ENCODE measurements around the gene CLTA. TPM values are rescaled to one million over a fixed set of nuclear protein-coding genes. Genes with fewer than 3 reads are reported as not detected.

CLTA gene
- total RNA-seq, 1 experiment from 2014 or later: 195 TPM

DNA sequence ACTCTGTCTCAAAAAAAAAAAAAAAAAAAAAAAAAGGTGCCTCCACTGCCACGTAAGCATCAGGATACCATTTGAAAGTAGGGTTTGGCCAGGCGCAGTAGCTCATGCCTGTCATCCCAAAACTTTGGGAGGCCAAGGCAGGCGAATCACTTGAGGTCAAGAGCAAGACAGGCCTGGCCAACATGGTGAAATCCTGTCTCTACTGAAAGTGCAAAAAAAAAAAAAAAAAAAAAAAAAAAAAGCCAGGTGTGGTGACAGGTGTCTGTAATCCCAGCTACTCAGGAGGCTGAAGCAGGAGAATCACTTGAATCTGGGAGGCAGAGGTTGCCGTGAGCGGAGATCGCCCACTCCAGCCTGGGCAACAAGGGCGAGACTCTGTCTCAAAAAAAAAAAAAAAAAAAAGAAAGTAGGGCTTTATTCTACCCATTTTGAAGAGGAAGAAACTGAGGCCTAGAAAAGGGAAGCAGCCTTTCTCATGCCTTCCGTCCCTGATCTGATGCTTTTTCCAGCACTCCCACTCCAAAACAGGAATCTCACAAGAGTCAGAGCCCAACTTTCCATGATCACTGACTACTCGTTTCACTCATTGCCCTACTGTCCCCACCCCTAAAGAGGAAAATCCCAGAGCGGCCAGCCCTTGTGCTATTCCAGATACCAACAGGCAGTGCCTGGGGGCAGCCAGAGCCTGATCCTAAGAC is 37.8 kb upstream of the CLTA start:
- Histone ChIP-seq H3K23ac (ENCODE audit: insufficient read length, low read depth, low read length) (no peak overlapping the region), H3K4ac (ENCODE audit: low read depth, low read length) (no peak overlapping the region; the same call in 1 of the 2 replicates), H3K79me2 (ENCODE audit: insufficient read depth, low read length) (no peaks in the 10 kb centered on the region), H2AFZ (ENCODE audit: low read length) (no peak overlapping the region), H3K14ac (ENCODE audit: insufficient read depth, low read length) (no peak overlapping the region), H2BK20ac (ENCODE audit: low read depth, low read length, poor library complexity, severe bottlenecking) (no peak overlapping the region), H3K27ac (ENCODE audit: insufficient read length, low read depth, low read length) (no peak overlapping the region), H2AK5ac (ENCODE audit: insufficient read length, low read length) (no peak overlapping the region), H3K27me3 (ENCODE audit: insufficient read depth, low read length) (no peaks in the 10 kb centered on the region), H3K9ac (ENCODE audit: extremely low read depth, insufficient read length, low read length) (no peak overlapping the region), H3K4me1 (ENCODE audit: insufficient read depth, low read length) (peaks cover 3% of the 10 kb centered on the region; the same call in 1 of the 2 replicates), H2BK5ac (ENCODE audit: insufficient read length, low read length) (no peak overlapping the region), H3K23me2 (ENCODE audit: insufficient read length, low read depth, low read length, poor library complexity, severe bottlenecking) (no peaks in the 10 kb centered on the region), H3K79me1 (ENCODE audit: insufficient read depth, low read depth, low read length, poor library complexity, severe bottlenecking) (no peaks in the 10 kb centered on the region), H4K5ac (ENCODE audit: insufficient read length, low read depth, low read length) (no peak overlapping the region), H3K9me3 (ENCODE audit: control insufficient read depth, low read depth, low read length) (no peaks in the 10 kb centered on the region), H3K4me2 (ENCODE audit: insufficient read depth, insufficient read length, low read length) (no peak overlapping the region), H3K56ac (ENCODE audit: insufficient read length, low read depth, low read length) (no peak overlapping the region), H2BK12ac (ENCODE audit: insufficient read length, low read depth, low read length) (no peak overlapping the region), H3T11ph (ENCODE audit: low read length) (no peak overlapping the region), H4K8ac (replicated peaks; ENCODE audit: insufficient read length, low read depth, low read length) (no peak overlapping the region), H4K20me1 (ENCODE audit: control insufficient read depth, insufficient read depth, insufficient read length) (no peaks in the 10 kb centered on the region), H4K91ac (ENCODE audit: insufficient read length, low read depth, low read length) (no peak overlapping the region), H3K18ac (ENCODE audit: insufficient read length, low read depth, low read length) (no peak overlapping the region), H2BK120ac (ENCODE audit: low read depth, low read length, poor library complexity, severe bottlenecking) (no peak overlapping the region), H2BK15ac (ENCODE audit: low read depth, low read length) (no peak overlapping the region)
- peak overlapping the region in 1 of 3 experiments; percentile 34; a peak in 2 of 7 replicates for H3K27ac Mint-ChIP-seq
- TF ChIP-seq, protein P1, sequence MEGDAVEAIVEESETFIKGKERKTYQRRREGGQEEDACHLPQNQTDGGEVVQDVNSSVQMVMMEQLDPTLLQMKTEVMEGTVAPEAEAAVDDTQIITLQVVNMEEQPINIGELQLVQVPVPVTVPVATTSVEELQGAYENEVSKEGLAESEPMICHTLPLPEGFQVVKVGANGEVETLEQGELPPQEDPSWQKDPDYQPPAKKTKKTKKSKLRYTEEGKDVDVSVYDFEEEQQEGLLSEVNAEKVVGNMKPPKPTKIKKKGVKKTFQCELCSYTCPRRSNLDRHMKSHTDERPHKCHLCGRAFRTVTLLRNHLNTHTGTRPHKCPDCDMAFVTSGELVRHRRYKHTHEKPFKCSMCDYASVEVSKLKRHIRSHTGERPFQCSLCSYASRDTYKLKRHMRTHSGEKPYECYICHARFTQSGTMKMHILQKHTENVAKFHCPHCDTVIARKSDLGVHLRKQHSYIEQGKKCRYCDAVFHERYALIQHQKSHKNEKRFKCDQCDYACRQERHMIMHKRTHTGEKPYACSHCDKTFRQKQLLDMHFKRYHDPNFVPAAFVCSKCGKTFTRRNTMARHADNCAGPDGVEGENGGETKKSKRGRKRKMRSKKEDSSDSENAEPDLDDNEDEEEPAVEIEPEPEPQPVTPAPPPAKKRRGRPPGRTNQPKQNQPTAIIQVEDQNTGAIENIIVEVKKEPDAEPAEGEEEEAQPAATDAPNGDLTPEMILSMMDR (conservative IDR thresholded peaks at IDR 0.05): no peak
- peaks cover 9 to 16% of the 10 kb centered on the region in 2 experiments for H3K9me3 Mint-ChIP-seq
- WGBS (ENCODE audit: extremely low coverage, insufficient read length, low lambda C conversion rate): no CpG with 5 or more reads among the region's 10 CpGs
- H3K4me3 Mint-ChIP-seq: no peak overlapping the region
- H3K4me1 Mint-ChIP-seq: 0 out of 4 replicates have a peak, but pooled peaks cover 0 to 3% of the 10 kb centered on the region in 2 experiments
- peaks cover 3% of the 10 kb centered on the region for H3K27me3 Mint-ChIP-seq (ENCODE audit: low read depth)
- peaks cover 5 to 12% (median 6%) of the 10 kb centered on the region in 3 experiments; a peak in 5 of 7 replicates for H3K36me3 Mint-ChIP-seq (ENCODE audit: insufficient read depth in 1 of 3, low read depth in 3 of 3)
- no peak for DNase-seq

All from H9 (cell line).